Mammary epithelial cell (primary cell): Measurements from ENCODE around the gene MAN2B2.

ENCODE experiments used
- CTCF ChIP-seq, 2 donors: IDR thresholded peaks in 1 of 2; conservative IDR thresholded peaks in 1 of 2; 2 replicates each; pipeline ENCODE4 v1.5.1; 2011 to 2012; ENCODE audit warnings: inconsistent platforms in 2 of 2, low read length in 2 of 2, mild to moderate bottlenecking in 2 of 2, control low read depth in 1 of 2, low read depth in 1 of 2; ENCODE audit not compliant: insufficient read depth in 1 of 2; ENCODE audit errors: extremely low read depth in 1 of 2
- EZH2 ChIP-seq: IDR thresholded peaks from 2 replicates; pipeline ENCODE4 v1.6.1; 2012; ENCODE audit warnings: low read length, inconsistent platforms, borderline replicate concordance

- TF ChIP-seq CTCF (conservative IDR thresholded peaks at IDR 0.05 in 1 of 2, IDR thresholded peaks at IDR 0.05 in 1 of 2; ENCODE audit: extremely low read depth in 1 of 2, insufficient read depth in 1 of 2, low read depth in 1 of 2, low read length in 2 of 2) (no peak), EZH2 (no peak)
Observed at GRCh38 chr4:6578221-6578620, 3.2 kb downstream of the MAN2B2 start.
